Adrenal gland (tissue), 12 donors: ENCODE measurements around the gene ADM5. TPM values are rescaled to one million over a fixed set of nuclear protein-coding genes. Genes with fewer than 3 reads are reported as not detected.

Experiments
- DNase-seq, 7 donors: peaks; one replicate each; pipeline ENCODE4 v3.0.0-alpha.2; 2019 to 2020
- H3K27ac ChIP-seq, 5 donors: fragments of 200-600 bp; sonication (generic) in 4 of 5; 1 replicate in 3 of 5; 2 replicates in 2 of 5; pipeline versions ENCODE4 v1.5.1 to v1.8.0; 2016 to 2020; ENCODE audit warnings: mild to moderate bottlenecking in 1 of 5
- H3K27me3 ChIP-seq: fragments of 200-600 bp; 2 replicates; pipeline ENCODE4 v1.8.0; 2021
- H3K36me3 ChIP-seq, 2 donors: fragments of 200-600 bp; replicated peaks in 1 of 2; 1 replicate in 1 of 2; 2 replicates in 1 of 2; pipeline versions ENCODE4 v1.5.1 to v1.8.0; 2018 to 2022
- H3K4me1 ChIP-seq, 2 donors: fragments of 200-600 bp; replicated peaks in 1 of 2; 1 replicate in 1 of 2; 2 replicates in 1 of 2; pipeline versions ENCODE4 v1.5.1 to v1.8.0; 2018 to 2021
- H3K4me3 ChIP-seq, 4 donors: fragments of 200-600 bp; sonication (generic) in 3 of 4; one replicate each; pipeline ENCODE4 v1.5.1; 2016 to 2018
- H3K9me3 ChIP-seq, 3 donors: fragments of 200-600 bp; sonication (generic) in 1 of 3; replicated peaks in 1 of 3; 1 replicate in 2 of 3; 2 replicates in 1 of 3; pipeline versions ENCODE4 v1.5.1 to v1.8.0; 2016 to 2021
- CTCF ChIP-seq, 6 experiments: fragments of 450-650 bp in 4 of 6; fragments of 200-600 bp in 2 of 6; sonication (generic) in 1 of 6; IDR thresholded peaks; 1 replicate in 5 of 6; 2 replicates in 1 of 6; pipeline versions ENCODE4 v1.5.1 to v1.8.0; 2016 to 2021; ENCODE audit warnings: antibody characterized with exemption in 6 of 6, mild to moderate bottlenecking in 2 of 6, moderate library complexity in 1 of 6
- POLR2A ChIP-seq, 2 donors: fragments of 450-650 bp; IDR thresholded peaks; one replicate each; pipeline ENCODE4 v1.6.1; 2017; ENCODE audit warnings: antibody characterized with exemption in 2 of 2, mild to moderate bottlenecking in 2 of 2, moderate library complexity in 1 of 2
- WGBS, 4 donors: extraction: QIAGEN DNeasy Blood & Tissue Kit in 2 of 4; methylation state at CpG; one replicate each; pipeline versions ENCODE4 v1.1.5 to v1.1.7; 2013 to 2017; 5-methylcytosine and 5-hydroxymethylcytosine counted together
- intact Hi-C, 2 donors: fragments of 100-400 bp; cut with DNase I; formaldehyde crosslinking; loops; one replicate each; pipeline versions ENCODE4 v1.14.1 to v1.15.0; 2022 to 2023
- polyA plus RNA-seq, 3 donors: library from polyadenylated mRNA; stranded (reverse); fragments of 200-250 nt in 2 of 3; fragments of 350-450 nt in 1 of 3; fragmentation: Illumina TruSeq in 1 of 3; extraction: RNeasy Lipid Tissue Mini Kit (QIAGEN cat#74804) in 1 of 3; gene quantifications; one replicate each; pipeline ENCODE4 v1.2.3, GENCODE V29; 2013 to 2014
- total RNA-seq, 9 donors: library from RNA; depleted of rRNA in 4 of 9; stranded (reverse); fragments of >200 nt in 4 of 9; fragments of 120-200 nt in 1 of 9; fragmentation: NEBNext Ultra II Directional in 1 of 9; extraction: Animal tissue kit (Norgen Biotek cat#: 25700) in 1 of 9; gene quantifications; one replicate each; pipeline versions ENCODE4 v1.1.0 to v1.2.4, GENCODE V29; 2013 to 2023
- donor health status: healthy with polysubstance abuse.
- donor health status: Bipolar disorder and iron deficiency.
- donor health status: DM: yes; HTN: yes; CAD: no.
- donor health status: DM: no; HTN: no; CAD: no.
- donor health status: DM: no; HTN: no; CAD: no.
- donor health status: DM: yes; HTN: yes; CAD: no.

ADM5 gene
- total and polyA plus RNA-seq, 12 donors: 0.18 to 2.0 (median 0.61) TPM; not detected in 1

- H3K27me3 ChIP-seq: no peaks in the 10 kb centered on the region
- no peaks in the 10 kb centered on the region for H3K36me3 ChIP-seq
- no peak for DNase-seq
- intact Hi-C loops: no loop called here
- TF ChIP-seq POLR2A (IDR thresholded peaks at IDR 0.05) (no peak), CTCF (IDR thresholded peaks at IDR 0.05) (no peak)
- no peak overlapping the region for H3K27ac ChIP-seq
- no peak overlapping the region for H3K4me3 ChIP-seq
- 37 to 72% (median 63%) methylated on average over 20 to 40 of the region's 40 CpGs for WGBS, 4 donors
- H3K4me1 ChIP-seq: no peaks in the 10 kb centered on the region
- no peaks in the 10 kb centered on the region for H3K9me3 ChIP-seq
Measured at GRCh38 chr19:49701271-49701786, 11.9 kb downstream of the ADM5 start.

GRCh38 chr19:49704888-49705642 is 15.7 kb downstream of the ADM5 start:
- intact Hi-C loops: no loop called here
- Histone ChIP-seq H3K27ac (no peak overlapping the region), H3K27me3 (no peaks in the 10 kb centered on the region), H3K4me1 (no peaks in the 10 kb centered on the region), H3K9me3 (no peaks in the 10 kb centered on the region), H3K4me3 (no peak overlapping the region), H3K36me3 (no peaks in the 10 kb centered on the region)
- 84 to 91% (median 87%) methylated on average over 7 to 22 of the region's 22 CpGs for WGBS, 4 donors
- no peak for DNase-seq
- TF ChIP-seq POLR2A (IDR thresholded peaks at IDR 0.05) (no peak), CTCF (IDR thresholded peaks at IDR 0.05) (no peak)

- H3K4me3 ChIP-seq: no peak overlapping the region
- no peak for DNase-seq
- intact Hi-C loops: no loop called here
- no peaks in the 10 kb centered on the region for H3K27me3 ChIP-seq
- H3K27ac ChIP-seq: no peak overlapping the region
- no peaks in the 10 kb centered on the region for H3K36me3 ChIP-seq
- no peaks in the 10 kb centered on the region for H3K4me1 ChIP-seq
- WGBS, 4 donors: 88 to 95% (median 89%) methylated on average over 13 to 16 of the region's 16 CpGs
- no peaks in the 10 kb centered on the region for H3K9me3 ChIP-seq
- TF ChIP-seq POLR2A (IDR thresholded peaks at IDR 0.05): no peak
- no peak for TF ChIP-seq CTCF (IDR thresholded peaks at IDR 0.05)
Measured at GRCh38 chr19:49705919-49706318, 16.5 kb downstream of the ADM5 start.

GRCh38 chr19:49710372-49710951 is 21.1 kb downstream of the ADM5 start:
- Histone ChIP-seq H3K27ac (no peak overlapping the region), H3K4me3 (no peak overlapping the region), H3K9me3 (no peaks in the 10 kb centered on the region), H3K4me1 (no peaks in the 10 kb centered on the region), H3K36me3 (no peaks in the 10 kb centered on the region), H3K27me3 (no peaks in the 10 kb centered on the region)
- TF ChIP-seq POLR2A (IDR thresholded peaks at IDR 0.05): no peak
- no peak for TF ChIP-seq CTCF (IDR thresholded peaks at IDR 0.05)
- 70 to 82% (median 76%) methylated on average over 18 to 20 of the region's 20 CpGs for WGBS, 4 donors
- peak in 1 of 7 donors; percentile 41 for DNase-seq
- intact Hi-C loops: no loop called here
